SK-N-MC (cell line): ENCODE measurements around the gene HES4.

ENCODE experiments used
- DNase-seq: peaks from one replicate; pipeline ENCODE4 v3.0.0-alpha.2; 2011; ENCODE audit warnings: low read depth, low spot score
- H3K27ac ChIP-seq: fragments of 200-600 bp; sonication (generic); 2 replicates; pipeline ENCODE4 v1.5.1; 2016; ENCODE audit warnings: mixed run types
- H3K36me3 ChIP-seq: fragments of 200-600 bp; sonication (generic); 2 replicates; pipeline ENCODE4 v1.6.1; 2017; ENCODE audit warnings: antibody characterized with exemption, low read length, mixed read lengths; ENCODE audit not compliant: insufficient read depth
- H3K4me3 ChIP-seq: fragments of 200-600 bp; sonication (generic); 2 replicates; pipeline ENCODE4 v1.5.1; 2016
- H3K9ac ChIP-seq: fragments of 200-600 bp; sonication (generic); 2 replicates; pipeline ENCODE4 v1.8.0; 2017; ENCODE audit warnings: mixed run types, mixed read lengths; ENCODE audit not compliant: insufficient read length
- H3K9me3 ChIP-seq: fragments of 200-600 bp; sonication (generic); 2 replicates; pipeline ENCODE4 v1.6.1; 2017; ENCODE audit warnings: low read depth, mild to moderate bottlenecking, antibody characterized with exemption, low read length, moderate library complexity, mixed read lengths
- EZH2 ChIP-seq: fragments of 200-600 bp; sonication (generic); IDR thresholded peaks from one replicate; pipeline ENCODE4 v1.6.1; 2017; ENCODE audit warnings: antibody characterized with exemption
- FOXP2 ChIP-seq: optimal IDR thresholded peaks from 2 replicates; pipeline ENCODE3; 2011; ENCODE audit warnings: mild to moderate bottlenecking, moderate library complexity; ENCODE audit not compliant: insufficient read depth; ENCODE audit errors: extremely low read length, control extremely low read depth
- POLR2AphosphoS5 ChIP-seq: IDR thresholded peaks from 2 replicates; pipeline ENCODE4 v1.6.1; 2012; ENCODE audit warnings: mild to moderate bottlenecking, low read depth, low read length, borderline replicate concordance

Gene HES4

DNA sequence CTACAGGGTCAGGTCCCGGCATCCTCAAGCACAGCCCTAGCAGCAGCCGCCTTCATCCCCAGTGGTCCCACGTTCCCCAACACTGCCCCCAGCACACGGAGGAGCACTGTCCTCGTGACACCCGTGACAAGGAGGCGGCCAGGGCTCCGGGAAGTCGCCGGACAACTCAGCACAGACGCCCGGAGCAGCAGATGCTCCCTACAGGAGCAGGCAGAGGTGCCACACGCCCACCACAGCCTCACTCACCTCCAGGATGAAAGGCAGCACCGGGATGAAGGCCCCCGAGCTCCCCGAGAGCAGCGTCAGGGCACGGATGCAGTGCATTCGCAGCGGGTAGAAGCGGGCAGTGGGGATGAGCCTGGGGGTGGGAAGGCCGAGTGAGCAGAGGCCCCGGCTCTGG is 49.0 kb downstream of the HES4 start:
- Histone ChIP-seq H3K36me3 (peaks cover 86% of the 10 kb centered on the region), H3K9me3 (no peaks in the 10 kb centered on the region), H3K4me3 (no peak overlapping the region), H3K9ac (no peak overlapping the region), H3K27ac (no peak overlapping the region)
- no peak for DNase-seq
- TF ChIP-seq FOXP2: no peak
- no peak for TF ChIP-seq EZH2
- TF ChIP-seq POLR2AphosphoS5: no peak

DNA sequence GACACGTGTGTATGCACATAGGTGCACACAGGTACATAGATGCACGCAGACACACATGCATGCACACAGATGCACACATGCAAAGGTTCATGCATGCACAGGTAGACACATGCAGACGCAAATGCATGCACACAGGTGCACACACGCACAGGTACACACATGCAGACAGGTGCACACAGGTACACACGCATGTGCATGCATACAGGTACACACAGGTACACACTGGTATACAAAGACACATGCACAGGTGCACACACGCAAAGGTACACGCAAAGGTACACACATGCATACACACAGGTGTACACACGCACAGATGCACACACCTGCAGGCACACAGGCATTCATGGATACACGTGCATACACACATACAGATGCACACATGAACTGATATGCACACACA is 49.6 kb downstream of the HES4 start:
- Histone ChIP-seq H3K27ac (no peak overlapping the region), H3K9me3 (no peaks in the 10 kb centered on the region), H3K9ac (no peak overlapping the region), H3K4me3 (no peak overlapping the region), H3K36me3 (peaks cover 86% of the 10 kb centered on the region)
- no peak for DNase-seq
- TF ChIP-seq EZH2 (no peak), FOXP2 (no peak), POLR2AphosphoS5 (no peak)
